ENCODE data around the gene GRAMD2A. TPM values are rescaled to one million over a fixed set of nuclear protein-coding genes. Genes with fewer than 3 reads are reported as not detected.

GRAMD2A gene
- 1.9 and 9.0 TPM in 2 replicates for total RNA-seq

GRCh38 chr15:72197460-72198355 is at the start of gene GRAMD2A:
Gene GRAMD2A (minus strand): TSS chr15:72197787.

DNA sequence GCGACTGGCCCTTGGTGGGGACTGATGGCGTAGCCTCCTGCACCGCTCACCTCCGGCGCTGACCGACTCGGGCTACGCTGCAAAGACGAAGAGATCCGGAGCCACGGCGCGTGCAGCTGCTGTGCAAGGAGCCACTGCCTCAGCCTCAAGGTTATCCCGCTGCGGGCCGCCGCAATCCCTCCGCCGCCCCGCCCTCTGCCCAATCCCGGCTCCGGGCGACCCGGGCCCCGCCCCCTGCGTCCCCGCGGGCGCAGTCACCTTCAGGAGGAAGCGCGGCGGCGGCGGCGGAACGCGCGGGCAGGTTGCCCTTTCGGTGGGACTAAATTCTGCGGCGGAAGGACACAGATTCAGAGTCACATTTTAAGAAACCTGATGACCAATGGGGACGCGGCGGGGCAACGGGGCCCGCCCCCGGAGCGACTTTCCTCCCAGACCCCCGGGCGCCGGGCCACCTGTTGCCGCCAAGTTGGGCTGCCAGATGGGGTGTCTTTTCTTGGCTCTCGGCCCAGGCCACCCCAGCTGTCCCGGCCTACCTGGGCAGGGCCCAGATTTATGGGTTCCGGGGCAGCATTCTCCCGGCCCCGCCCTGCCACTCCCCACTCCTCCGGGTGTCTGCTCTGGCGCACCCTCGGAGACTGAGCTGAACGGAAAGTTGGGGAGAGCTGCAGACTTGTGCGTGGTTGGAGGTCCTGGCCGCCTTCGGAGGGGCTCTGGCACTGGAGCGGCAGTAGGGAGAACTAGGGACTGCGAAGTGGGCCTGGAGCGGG is 33.7 kb upstream of the GRAMD2A start, which contains the start of gene PKM:
PKM (minus strand) TSS at position 125 of the 767 bp plus-strand sequence. CDS start 12,093 bp downstream, outside the sequence.

DNA sequence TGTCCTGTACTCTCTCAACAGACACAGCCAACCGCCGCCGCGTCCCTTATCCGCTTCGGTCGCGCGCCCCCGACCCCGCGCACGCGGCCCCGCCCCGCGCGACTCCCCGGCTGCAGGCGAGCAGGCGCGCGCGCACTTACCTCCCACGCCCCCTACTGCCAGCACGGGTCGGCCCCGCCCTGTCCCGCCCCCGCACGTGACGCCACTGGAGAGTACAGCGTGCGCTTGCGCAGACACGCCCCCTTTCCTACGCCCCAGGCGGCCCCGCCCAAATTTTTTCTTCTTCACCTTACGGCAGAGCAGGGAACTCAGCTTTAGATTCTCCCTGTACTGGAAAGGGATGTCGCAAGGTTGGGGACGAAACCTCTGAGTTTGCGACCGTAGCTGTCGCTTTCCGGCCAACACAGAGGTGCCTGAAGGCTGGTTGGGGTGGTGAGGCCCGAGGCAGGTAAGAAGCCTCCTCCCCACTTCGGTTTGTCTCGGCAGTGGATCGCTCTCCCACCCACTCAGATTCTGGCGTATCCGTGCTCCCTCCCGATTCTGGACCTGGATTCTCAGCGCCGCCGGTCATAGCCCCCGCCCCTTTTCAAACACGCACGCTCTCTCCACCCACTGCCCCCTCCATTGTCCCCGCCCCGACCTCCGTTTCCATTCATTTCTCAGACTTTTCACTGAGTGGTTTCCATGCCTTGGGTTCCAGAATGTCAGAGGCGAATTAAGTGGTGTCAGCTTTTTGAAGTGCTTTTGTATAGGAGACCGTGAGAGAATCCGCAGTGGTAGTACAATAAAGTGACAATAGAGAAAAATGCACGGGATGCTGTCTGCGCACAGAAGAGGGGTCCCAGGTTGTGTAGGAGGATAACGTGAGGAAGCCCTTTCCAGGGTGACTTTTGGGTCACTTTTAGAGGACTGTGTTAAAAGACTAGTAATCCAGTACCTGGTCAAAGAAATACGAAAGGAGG is 79.3 kb downstream of the GRAMD2A start, which contains the start of the genes MYO9A and SENP8:
MYO9A (minus strand) TSS at position 134 of the 962 bp plus-strand sequence. CDS start 71,587 bp downstream, outside the sequence.
SENP8 (plus strand) TSS at position 387 of the 962 bp plus-strand sequence. CDS start 21,221 bp downstream, outside the sequence.

Other genes starting within 250 kb of the GRAMD2A start
- gene MYO9A, start 79.6 kb downstream of the GRAMD2A start, total RNA-seq = 32.3 and 38.6 TPM in 2 replicates
- 1.7 and 3.2 TPM in 2 replicates for gene SENP8, start 79.4 kb downstream of the GRAMD2A start, total RNA-seq
- 1,386 and 1,957 TPM in 2 replicates for gene PKM, start 33.4 kb upstream of the GRAMD2A start, total RNA-seq
- gene PARP6, start 74.8 kb upstream of the GRAMD2A start, total RNA-seq = 20.9 and 22.9 TPM in 2 replicates
- gene CELF6, start 122.4 kb upstream of the GRAMD2A start, total RNA-seq = 0.21 and 0.24 TPM in 2 replicates
- gene HEXA, start 178.2 kb upstream of the GRAMD2A start, total RNA-seq = 35.2 and 60.7 TPM in 2 replicates
- not detected in 2 replicates for gene TMEM202, start 200.5 kb upstream of the GRAMD2A start, total RNA-seq